Measurements from ENCODE around the gene AKAP13.

Gene AKAP13

DNA sequence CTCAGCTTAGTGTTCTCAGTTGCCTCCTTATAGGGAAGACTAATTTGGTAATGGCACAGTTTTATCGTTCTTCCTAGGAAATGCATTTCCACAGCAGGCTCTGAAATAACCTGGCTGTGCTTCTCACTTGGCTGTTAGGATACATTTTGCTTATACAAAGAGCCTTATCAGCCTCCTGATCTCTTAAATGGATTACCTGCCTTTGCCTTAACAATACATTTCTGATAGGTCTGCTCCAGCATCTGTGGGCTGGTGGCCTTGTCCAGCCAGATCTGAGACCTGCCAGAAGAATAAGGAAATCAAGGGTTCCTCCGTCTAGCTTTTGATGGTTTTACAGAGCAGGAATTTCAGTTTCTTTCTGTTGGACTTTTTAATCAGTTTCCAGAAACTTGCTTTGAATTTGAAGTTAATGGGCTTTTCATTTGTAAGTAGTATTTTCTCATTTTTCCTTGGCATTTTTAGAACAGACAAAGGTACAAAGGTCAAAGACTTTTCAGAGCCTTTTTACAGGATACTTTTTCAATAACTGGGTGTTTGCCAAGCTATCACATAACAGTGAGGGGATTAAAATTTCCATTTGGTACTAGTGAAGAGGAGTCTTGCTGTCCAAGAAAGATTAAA, 116.3 kb downstream of the AKAP13 start:
- CTCF ChIA-PET = interaction anchor here (0.9 to 6.5 kb wide), 4 partner anchors 8 to 166 kb away, joined by 3 to 62 read pairs (median 17); no protein-coding TSS in a partner anchor
- H3K4me3 ChIP-seq (ENCODE audit: low read depth, low read length) = no peak overlapping the region
- TF ChIP-seq, protein P1, sequence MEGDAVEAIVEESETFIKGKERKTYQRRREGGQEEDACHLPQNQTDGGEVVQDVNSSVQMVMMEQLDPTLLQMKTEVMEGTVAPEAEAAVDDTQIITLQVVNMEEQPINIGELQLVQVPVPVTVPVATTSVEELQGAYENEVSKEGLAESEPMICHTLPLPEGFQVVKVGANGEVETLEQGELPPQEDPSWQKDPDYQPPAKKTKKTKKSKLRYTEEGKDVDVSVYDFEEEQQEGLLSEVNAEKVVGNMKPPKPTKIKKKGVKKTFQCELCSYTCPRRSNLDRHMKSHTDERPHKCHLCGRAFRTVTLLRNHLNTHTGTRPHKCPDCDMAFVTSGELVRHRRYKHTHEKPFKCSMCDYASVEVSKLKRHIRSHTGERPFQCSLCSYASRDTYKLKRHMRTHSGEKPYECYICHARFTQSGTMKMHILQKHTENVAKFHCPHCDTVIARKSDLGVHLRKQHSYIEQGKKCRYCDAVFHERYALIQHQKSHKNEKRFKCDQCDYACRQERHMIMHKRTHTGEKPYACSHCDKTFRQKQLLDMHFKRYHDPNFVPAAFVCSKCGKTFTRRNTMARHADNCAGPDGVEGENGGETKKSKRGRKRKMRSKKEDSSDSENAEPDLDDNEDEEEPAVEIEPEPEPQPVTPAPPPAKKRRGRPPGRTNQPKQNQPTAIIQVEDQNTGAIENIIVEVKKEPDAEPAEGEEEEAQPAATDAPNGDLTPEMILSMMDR (IDR thresholded peaks at IDR 0.05; ENCODE audit: insufficient read depth, low read length, missing control alignments) = no peak
- POLR2A ChIA-PET = no interaction called here
- no peak for DNase-seq (ENCODE audit: low read depth, low spot score)

- CTCF ChIA-PET = interaction anchor here (0.9 to 6.5 kb wide), 4 partner anchors 9 to 166 kb away, joined by 3 to 62 read pairs (median 17); no protein-coding TSS in a partner anchor
- TF ChIP-seq, protein P1 (IDR thresholded peaks at IDR 0.05; ENCODE audit: insufficient read depth, low read length, missing control alignments) = no peak
- DNase-seq (ENCODE audit: low read depth, low spot score) = no peak
- POLR2A ChIA-PET = no interaction called here
- no peak overlapping the region for H3K4me3 ChIP-seq (ENCODE audit: low read depth, low read length)
Measured at GRCh38 chr15:85497172-85497569, 116.8 kb downstream of the AKAP13 start.

- POLR2A ChIA-PET = no interaction called here
- H3K4me3 ChIP-seq (ENCODE audit: low read depth, low read length) = no peak overlapping the region
- TF ChIP-seq, protein P1 (IDR thresholded peaks at IDR 0.05; ENCODE audit: insufficient read depth, low read length, missing control alignments) = no peak
- DNase-seq (ENCODE audit: low read depth, low spot score) = no peak
- CTCF ChIA-PET = interaction anchor here (1.8 to 6.5 kb wide), 4 partner anchors 8 to 168 kb away, joined by 5 to 62 read pairs (median 17); no protein-coding TSS in a partner anchor
Measured at GRCh38 chr15:85498471-85498870, 118.1 kb downstream of the AKAP13 start.

- ChIA-PET POLR2A (no interaction called here), CTCF (interaction anchor here (0.7 to 6.5 kb wide), 5 partner anchors 9 to 95 kb away, joined by 3 to 62 read pairs (median 4); no protein-coding TSS in a partner anchor)
- H3K4me3 ChIP-seq (ENCODE audit: low read depth, low read length) = no peak overlapping the region
- DNase-seq (ENCODE audit: low read depth, low spot score) = no peak
- TF ChIP-seq, protein P1 (IDR thresholded peaks at IDR 0.05; ENCODE audit: insufficient read depth, low read length, missing control alignments) = no peak
Measured at GRCh38 chr15:85499371-85499887, 119.0 kb downstream of the AKAP13 start.

DNA sequence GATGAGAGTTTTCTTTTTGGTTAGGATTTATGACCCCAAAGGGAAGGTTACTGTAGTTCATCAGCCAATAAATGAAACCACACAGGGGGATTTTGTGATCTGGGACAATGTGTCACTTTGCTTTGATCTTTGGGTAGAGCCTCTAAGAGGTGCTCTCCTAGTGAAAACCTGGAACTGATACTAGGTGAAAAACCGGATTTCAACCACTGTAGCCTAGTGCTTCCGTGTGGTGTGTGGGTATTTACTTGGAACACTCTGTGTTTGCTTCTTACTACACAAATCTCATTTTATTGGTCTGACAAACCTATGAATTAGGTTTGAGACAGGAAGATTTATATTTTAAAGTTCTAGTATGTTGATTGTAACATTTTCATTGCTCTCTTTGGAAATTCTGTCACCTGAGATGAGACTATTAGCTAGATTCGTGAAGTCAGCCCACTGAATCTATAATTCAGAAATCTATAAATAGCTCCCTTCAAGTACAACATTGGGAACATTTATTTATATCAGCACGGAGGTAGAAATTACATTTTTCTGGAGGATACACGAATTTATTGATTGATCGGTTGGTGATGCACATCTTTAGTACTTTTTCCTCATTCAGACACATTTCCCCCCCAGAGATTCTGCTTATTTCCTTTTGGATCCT, 119.8 kb downstream of the AKAP13 start:
- TF ChIP-seq, protein P1 (IDR thresholded peaks at IDR 0.05; ENCODE audit: insufficient read depth, low read length, missing control alignments) = no peak
- POLR2A ChIA-PET = interaction anchor here (0.7 kb wide), 1 partner anchor 177 kb away, joined by 3 read pairs; no protein-coding TSS in a partner anchor
- DNase-seq (ENCODE audit: low read depth, low spot score) = no peak
- CTCF ChIA-PET = interaction anchor here (0.7 to 6.5 kb wide), 4 partner anchors 8 to 96 kb away, joined by 3 to 62 read pairs (median 4); no protein-coding TSS in a partner anchor
- no peak overlapping the region for H3K4me3 ChIP-seq (ENCODE audit: low read depth, low read length)

DNA sequence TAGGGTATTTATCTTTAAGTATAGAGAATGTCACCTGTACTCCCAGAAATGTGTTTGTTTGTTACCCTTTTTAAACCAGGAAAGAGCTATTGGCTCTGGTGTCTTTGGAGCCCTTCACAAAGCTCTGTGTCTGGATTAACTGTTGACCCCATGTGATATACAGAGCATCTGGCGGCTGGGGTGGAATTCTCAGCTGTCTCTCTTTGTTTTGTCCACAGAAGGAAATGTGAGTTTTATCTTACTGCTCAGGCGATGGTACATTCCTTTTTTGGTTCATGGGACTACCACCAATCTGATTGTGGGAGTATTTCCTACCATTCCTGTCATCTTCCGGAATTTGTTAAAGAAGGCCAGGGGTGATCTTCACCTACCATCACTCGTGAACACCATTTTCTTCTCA, 120.3 kb downstream of the AKAP13 start:
- H3K4me3 ChIP-seq (ENCODE audit: low read depth, low read length) = no peak overlapping the region
- ChIA-PET CTCF (interaction anchor here (2.0 to 6.5 kb wide), 2 partner anchors 12 to 86 kb away, joined by 4 to 62 read pairs; no protein-coding TSS in a partner anchor), POLR2A (interaction anchor here (0.7 kb wide), 1 partner anchor 178 kb away, joined by 3 read pairs; no protein-coding TSS in a partner anchor)
- DNase-seq (ENCODE audit: low read depth, low spot score) = no peak
- TF ChIP-seq, protein P1 (IDR thresholded peaks at IDR 0.05; ENCODE audit: insufficient read depth, low read length, missing control alignments) = no peak
